Naive thymus-derived CD4-positive, alpha-beta T cell (primary cell): Measurements from ENCODE around the gene ARAP3. TPM values are rescaled to one million over a fixed set of nuclear protein-coding genes. Genes with fewer than 3 reads are reported as not detected.
A peak's percentile ranks its signal among the peaks of the same experiment; 100 is the strongest.
"Not testable (repeated sequence)": the region's sequence is repeated elsewhere in the genome, so short reads cannot be mapped to it uniquely, and the experiment has no call there.

ENCODE experiments used
- ATAC-seq: fragments of 150-1000 bp; cut with Tn5 transposase; 2 replicates; pipeline ENCODE4 v1.10.0; 2021; ENCODE audit warnings: mild to moderate bottlenecking, moderate library complexity
- CTCF ChIA-PET: fragments of 350-600 bp; sonication (Branson Sonifier 250); formaldehyde crosslinking; loops from one replicate; lab custom pipeline; 2021; ENCODE audit warnings: antibody characterized with exemption; lab: Charles Lee
- POLR2A ChIA-PET: fragments of 350-600 bp; sonication (Branson Sonifier 250); formaldehyde crosslinking; loops from one replicate; lab custom pipeline; 2021; ENCODE audit warnings: antibody characterized with exemption, inconsistent platforms; lab: Charles Lee
- DNase-seq, 9 donors: peaks; one replicate each; pipeline versions ENCODE4 v3.0.0 to v3.0.0-alpha.2; 2020 to 2022; ENCODE audit warnings: mixed read lengths in 1 of 9
- H3K27ac ChIP-seq: one replicate; pipeline ENCODE4 v1.7.0; 2013; ENCODE audit warnings: mild to moderate bottlenecking, low read depth, low read length, moderate library complexity
- H3K27me3 ChIP-seq, 2 donors: one replicate each; pipeline ENCODE4 v1.7.0; 2013; ENCODE audit warnings: low read length in 2 of 2, mild to moderate bottlenecking in 2 of 2, moderate library complexity in 2 of 2; ENCODE audit not compliant: control insufficient read depth in 2 of 2, insufficient read depth in 2 of 2
- H3K36me3 ChIP-seq, 3 experiments: 1 replicate in 2 of 3; 2 replicates in 1 of 3; pipeline ENCODE4 v1.7.0; 2013; ENCODE audit warnings: low read length in 3 of 3, mild to moderate bottlenecking in 3 of 3, moderate library complexity in 1 of 3; ENCODE audit not compliant: insufficient read depth in 3 of 3, control insufficient read depth in 2 of 3
- H3K4me1 ChIP-seq, 2 donors: one replicate each; pipeline ENCODE4 v1.7.0; 2013; ENCODE audit warnings: low read length in 2 of 2, mild to moderate bottlenecking in 2 of 2, moderate library complexity in 1 of 2; ENCODE audit not compliant: control insufficient read depth in 2 of 2, insufficient read depth in 2 of 2
- H3K4me3 ChIP-seq: 2 replicates; pipeline ENCODE4 v1.7.0; 2013; ENCODE audit warnings: mild to moderate bottlenecking, low read length
- H3K9me3 ChIP-seq, 3 experiments: 1 replicate in 2 of 3; 2 replicates in 1 of 3; pipeline ENCODE4 v1.7.0; 2013; ENCODE audit warnings: low read length in 3 of 3; ENCODE audit not compliant: control insufficient read depth in 2 of 3
- H3K27ac Mint-ChIP-seq, 9 donors: one replicate each; pipeline ENCODE4 v1.8.0; 2020 to 2022; ENCODE audit warnings: mixed read lengths in 9 of 9, mild to moderate bottlenecking in 8 of 9, moderate library complexity in 5 of 9, inconsistent platforms in 2 of 9
- H3K27me3 Mint-ChIP-seq, 5 donors: one replicate each; pipeline ENCODE4 v1.8.0; 2021 to 2022; ENCODE audit warnings: mixed read lengths in 5 of 5, mild to moderate bottlenecking in 1 of 5
- H3K36me3 Mint-ChIP-seq, 5 donors: one replicate each; pipeline ENCODE4 v1.8.0; 2020 to 2022; ENCODE audit warnings: mixed read lengths in 5 of 5, mild to moderate bottlenecking in 3 of 5, inconsistent platforms in 1 of 5
- H3K4me1 Mint-ChIP-seq, 7 donors: one replicate each; pipeline ENCODE4 v1.8.0; 2020 to 2022; ENCODE audit warnings: mixed read lengths in 7 of 7, mild to moderate bottlenecking in 3 of 7, inconsistent platforms in 1 of 7
- H3K4me3 Mint-ChIP-seq, 10 donors: one replicate each; pipeline ENCODE4 v1.8.0; 2020 to 2022; ENCODE audit warnings: mild to moderate bottlenecking in 10 of 10, mixed read lengths in 10 of 10, moderate library complexity in 6 of 10, inconsistent platforms in 2 of 10
- H3K9me3 Mint-ChIP-seq, 11 donors: one replicate each; pipeline ENCODE4 v1.8.0; 2020 to 2022; ENCODE audit warnings: mixed read lengths in 11 of 11, mild to moderate bottlenecking in 4 of 11, inconsistent platforms in 1 of 11, moderate library complexity in 1 of 11
- intact Hi-C, 2 donors: fragments of 100-400 bp; cut with micrococcal nuclease; formaldehyde crosslinking; loops; one replicate each; pipeline ENCODE4 v1.15.1; 2023
- polyA plus RNA-seq, 2 donors: library from polyadenylated mRNA; unstranded; fragments of 300-500 nt; fragmentation: Illumina TruSeq; gene quantifications; one replicate each; pipeline ENCODE4 v1.2.3, GENCODE V29; 2021
- total RNA-seq, 6 experiments: library from RNA in 5 of 6; stranded (reverse) in 5 of 6; gene quantifications; 1 replicate in 5 of 6; 2 replicates in 1 of 6; pipeline ENCODE4 v1.2.3 and lab custom pipeline; 2021 to 2026

The ARAP3 gene
- total RNA-seq (10 to 100 TPM in 2 of 5 experiments, 1 to 10 TPM in 3; 1.0 to 15.3 (median 9.8) TPM), polyA plus RNA-seq (not detected), total RNA-seq (lab: John Stamatoyannopoulos, UW) (not detected)

GRCh38 chr5:141681695-141682641 is at the start of gene ARAP3:
Gene ARAP3 (minus strand): TSS chr5:141682230. CDS start chr5:141680486, 1,744 bp downstream.
- peaks cover 0 to 2% (median 0%) of the 10 kb centered on the region in 11 donors for H3K9me3 Mint-ChIP-seq
- Histone ChIP-seq H3K27me3 (no peaks in the 10 kb centered on the region), H3K4me1 (peaks cover 14 to 16% of the 10 kb centered on the region in 2 donors), H3K4me3 (peak within 1 kb of the TSS; percentile 64), H3K27ac (peak within 1 kb of the TSS; percentile 32), H3K9me3 (no peaks in the 10 kb centered on the region), H3K36me3 (no peaks in the 10 kb centered on the region)
- peak; percentile 84 for ATAC-seq
- ChIA-PET CTCF (interaction anchor here (0.7 to 2.6 kb wide), 7 partner anchors 8 to 279 kb away, joined by 3 to 45 read pairs (median 3); no protein-coding TSS in a partner anchor), POLR2A (interaction anchor here (1.0 to 3.3 kb wide), 9 partner anchors 9 to 279 kb away, joined by 4 to 23 read pairs (median 9); partner anchors contain the start of genes DELE1, FCHSD1, HDAC3 and RELL2)
- DNase-seq, result peak in 2 of 9 donors; percentile 35 to 64
- intact Hi-C loops, result loop anchor here (1.0 to 2.0 kb wide), 2 partner anchors 10 to 17 kb away; no protein-coding TSS in a partner anchor
- no peaks in the 10 kb centered on the region for H3K27me3 Mint-ChIP-seq
- H3K36me3 Mint-ChIP-seq, result peaks cover 0 to 5% (median 0%) of the 10 kb centered on the region in 5 donors
- H3K4me1 Mint-ChIP-seq, result peaks cover 15 to 36% (median 27%) of the 10 kb centered on the region in 7 donors
- peak within 1 kb of the TSS in 8 of 9 donors; percentile 4 to 77 (median 46) for H3K27ac Mint-ChIP-seq
- peak within 1 kb of the TSS; percentile 65 to 84 (median 78) for H3K4me3 Mint-ChIP-seq

GRCh38 chr5:141729387-141730006 is 47.5 kb upstream of the ARAP3 start:
- peaks cover 0 to 2% of the 10 kb centered on the region in 2 donors for H3K27me3 ChIP-seq
- no peaks in the 10 kb centered on the region for H3K9me3 ChIP-seq
- H3K4me1 ChIP-seq, result no peaks in the 10 kb centered on the region
- H3K27ac ChIP-seq, result no peak overlapping the region
- POLR2A ChIA-PET, result no interaction called here
- no peaks in the 10 kb centered on the region for H3K36me3 ChIP-seq
- Mint-ChIP-seq H3K36me3 (no peaks in the 10 kb centered on the region), H3K27ac (no peak overlapping the region), H3K4me3 (no peak overlapping the region), H3K4me1 (peaks cover 0 to 9% (median 4%) of the 10 kb centered on the region in 7 donors), H3K9me3 (peaks cover 0 to 3% (median 0%) of the 10 kb centered on the region in 11 donors), H3K27me3 (peaks cover 0 to 24% (median 10%) of the 10 kb centered on the region in 5 donors)
- DNase-seq (no peak), ATAC-seq (no peak)
- CTCF ChIA-PET, result no interaction called here
- H3K4me3 ChIP-seq, result no peak overlapping the region
- intact Hi-C loops, result no loop called here

- ChIA-PET POLR2A (no interaction called here), CTCF (no interaction called here)
- Histone ChIP-seq H3K4me3 (no peak overlapping the region), H3K36me3 (no peaks in the 10 kb centered on the region), H3K9me3 (no peaks in the 10 kb centered on the region), H3K4me1 (no peaks in the 10 kb centered on the region), H3K27ac (no peak overlapping the region), H3K27me3 (no peaks in the 10 kb centered on the region)
- intact Hi-C loops, result no loop called here
- Mint-ChIP-seq H3K4me3 (no peak overlapping the region), H3K27me3 (peaks cover 0 to 9% (median 4%) of the 10 kb centered on the region in 5 donors), H3K36me3 (no peaks in the 10 kb centered on the region), H3K9me3 (peaks cover 0 to 8% (median 0%) of the 10 kb centered on the region in 11 donors), H3K4me1 (peaks cover 0 to 9% (median 4%) of the 10 kb centered on the region in 7 donors), H3K27ac (no peak overlapping the region)
- DNase-seq (no peak), ATAC-seq (no peak)
Measured at GRCh38 chr5:141725891-141726290, 43.9 kb upstream of the ARAP3 start.

DNA sequence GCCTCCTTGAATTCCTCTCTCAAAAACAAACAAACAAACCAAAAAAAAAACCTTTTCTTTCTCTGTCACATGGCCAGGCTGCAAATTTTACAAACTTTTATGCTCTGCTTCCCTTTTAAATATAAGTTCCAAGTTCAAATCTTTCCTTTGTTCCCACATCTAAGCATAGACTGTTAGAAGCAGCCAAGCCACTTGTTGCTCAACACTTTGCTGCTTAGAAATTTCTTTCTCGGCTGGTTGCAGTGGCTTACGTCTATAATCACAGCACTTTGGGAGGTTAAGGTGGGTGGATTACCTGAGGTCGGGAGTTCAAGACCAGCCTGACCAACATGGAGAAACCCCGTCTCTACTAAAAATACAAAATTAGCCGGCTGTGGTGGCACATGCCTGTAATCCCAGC is 43.1 kb upstream of the ARAP3 start:
- H3K36me3 ChIP-seq, H3K9me3 ChIP-seq, H3K4me3 ChIP-seq, POLR2A ChIA-PET, ATAC-seq, H3K27ac ChIP-seq, CTCF ChIA-PET, H3K9me3 Mint-ChIP-seq, H3K27me3 ChIP-seq, H3K4me1 Mint-ChIP-seq, DNase-seq, H3K4me3 Mint-ChIP-seq, H3K4me1 ChIP-seq, H3K27me3 Mint-ChIP-seq, H3K36me3 Mint-ChIP-seq, intact Hi-C loops, H3K27ac Mint-ChIP-seq: not testable (repeated sequence)

DNA sequence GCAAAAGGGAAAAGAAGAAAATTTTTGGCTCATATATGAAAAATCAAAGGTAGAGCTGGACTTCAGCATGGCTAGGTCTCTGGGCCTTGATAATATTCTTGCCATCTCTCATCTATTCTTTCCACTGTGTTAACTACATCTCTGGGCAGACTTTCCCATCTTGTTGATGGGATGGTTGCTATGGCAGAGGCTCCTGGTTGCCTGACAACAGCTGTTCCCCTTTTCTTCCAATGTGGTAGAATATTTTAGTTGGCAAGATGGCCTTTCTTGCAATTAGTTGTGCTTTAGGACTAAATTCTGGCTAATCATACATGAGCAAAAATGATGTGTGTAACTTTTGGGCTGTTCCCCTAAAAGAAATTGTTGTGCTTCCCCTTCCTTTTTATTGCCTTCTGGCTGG is 40.2 kb upstream of the ARAP3 start:
- Histone ChIP-seq H3K4me1 (no peaks in the 10 kb centered on the region), H3K27me3 (no peaks in the 10 kb centered on the region), H3K4me3 (no peak overlapping the region), H3K9me3 (no peaks in the 10 kb centered on the region), H3K36me3 (no peaks in the 10 kb centered on the region), H3K27ac (no peak overlapping the region)
- Mint-ChIP-seq H3K27ac (no peak overlapping the region), H3K4me1 (no peaks in the 10 kb centered on the region), H3K4me3 (no peak overlapping the region), H3K9me3 (peaks cover 0 to 8% (median 0%) of the 10 kb centered on the region in 11 donors), H3K27me3 (peaks cover 0 to 19% (median 6%) of the 10 kb centered on the region in 5 donors), H3K36me3 (no peaks in the 10 kb centered on the region)
- ATAC-seq, result no peak
- ChIA-PET POLR2A (no interaction called here), CTCF (interaction anchor here (0.7 kb wide), 1 partner anchor 21 kb away, joined by 3 read pairs; no protein-coding TSS in a partner anchor)
- intact Hi-C loops, result no loop called here
- no peak for DNase-seq

DNA sequence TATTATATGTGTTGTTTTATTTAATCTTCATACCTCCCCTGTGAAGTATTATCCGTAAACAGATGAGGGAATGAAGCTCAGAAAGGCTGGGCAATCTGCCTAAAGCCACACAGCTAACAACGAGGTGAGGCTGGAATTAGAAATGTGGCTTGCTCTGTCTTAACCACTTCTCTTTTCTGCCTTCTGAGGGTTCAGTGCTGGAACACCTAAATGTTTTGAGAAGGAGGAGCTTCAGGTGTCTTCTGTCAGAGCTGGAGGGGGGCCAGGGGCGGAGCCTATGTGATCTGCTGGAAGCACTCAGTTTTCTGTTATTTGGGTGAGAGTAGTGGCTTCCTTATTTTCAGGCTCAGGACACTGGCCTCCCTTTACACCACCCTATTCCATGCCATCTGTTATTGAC is 35.0 kb upstream of the ARAP3 start:
- Mint-ChIP-seq H3K27ac (no peak overlapping the region), H3K9me3 (peaks cover 0 to 3% (median 0%) of the 10 kb centered on the region in 11 donors), H3K27me3 (peaks cover 0 to 26% (median 6%) of the 10 kb centered on the region in 5 donors), H3K36me3 (no peaks in the 10 kb centered on the region), H3K4me1 (peaks cover 0 to 3% (median 0%) of the 10 kb centered on the region in 7 donors), H3K4me3 (no peak overlapping the region)
- DNase-seq, result no peak
- ChIA-PET POLR2A (no interaction called here), CTCF (interaction anchor here (1.1 to 1.2 kb wide), 2 partner anchors 162 to 252 kb away, joined by 3 to 4 read pairs; partner anchors contain the start of genes PCDH1 and RNF14)
- Histone ChIP-seq H3K4me3 (no peak overlapping the region), H3K4me1 (no peaks in the 10 kb centered on the region), H3K9me3 (no peaks in the 10 kb centered on the region), H3K27ac (no peak overlapping the region), H3K27me3 (no peaks in the 10 kb centered on the region), H3K36me3 (no peaks in the 10 kb centered on the region)
- intact Hi-C loops, result no loop called here
- no peak for ATAC-seq
